GM23338 (cell line): Measurements from ENCODE around the gene CETN1. TPM values are rescaled to one million over a fixed set of nuclear protein-coding genes. Genes with fewer than 3 reads are reported as not detected.

Experiments used
- ATAC-seq: fragments of 200-7000 bp; cut with Tn5 transposase; 3 replicates; pipeline ENCODE4 v1.9.1; 2020
- DNase-seq: peaks from one replicate; pipeline ENCODE4 v3.0.0-alpha.2; 2015; ENCODE audit warnings: low spot score
- H2AFZ ChIP-seq: fragments of 200-600 bp; sonication (generic); 2 replicates; pipeline ENCODE4 v1.8.0; 2016; ENCODE audit warnings: antibody characterized with exemption, mild to moderate bottlenecking, moderate library complexity
- H3F3A ChIP-seq: fragments of 200-600 bp; sonication (generic); replicated peaks from 2 replicates; pipeline ENCODE4 v1.8.0; 2017; ENCODE audit warnings: antibody characterized with exemption, mixed run types, low read depth
- H3K27ac ChIP-seq: fragments of 200-600 bp; sonication (generic); 2 replicates; pipeline ENCODE4 v1.6.1; 2016; ENCODE audit warnings: low read depth
- H3K27me3 ChIP-seq: fragments of 200-600 bp; sonication (generic); 2 replicates; pipeline ENCODE4 v1.8.0; 2016; ENCODE audit warnings: mild to moderate bottlenecking, mixed run types, moderate library complexity; ENCODE audit not compliant: insufficient read depth
- H3K36me3 ChIP-seq: fragments of 200-600 bp; sonication (generic); 2 replicates; pipeline ENCODE4 v1.8.0; 2016; ENCODE audit warnings: mild to moderate bottlenecking; ENCODE audit not compliant: insufficient read depth
- H3K4me1 ChIP-seq: fragments of 200-600 bp; sonication (generic); 2 replicates; pipeline ENCODE4 v1.8.0; 2016; ENCODE audit warnings: mild to moderate bottlenecking, moderate library complexity; ENCODE audit not compliant: insufficient read depth
- H3K4me2 ChIP-seq: fragments of 200-600 bp; sonication (generic); 2 replicates; pipeline ENCODE4 v1.7.1; 2017; ENCODE audit warnings: mixed run types
- H3K4me3 ChIP-seq: fragments of 200-600 bp; sonication (generic); 2 replicates; pipeline ENCODE4 v1.6.1; 2016; ENCODE audit warnings: mixed run types
- H3K79me2 ChIP-seq: fragments of 200-600 bp; sonication (generic); replicated peaks from 2 replicates; pipeline ENCODE4 v1.8.0; 2017; ENCODE audit warnings: mild to moderate bottlenecking; ENCODE audit not compliant: insufficient read depth
- H3K9me2 ChIP-seq: fragments of 200-600 bp; sonication (generic); 2 replicates; pipeline ENCODE4 v1.8.0; 2017; ENCODE audit not compliant: insufficient read depth
- H4K20me1 ChIP-seq: fragments of 200-600 bp; sonication (generic); replicated peaks from 2 replicates; pipeline ENCODE4 v1.8.0; 2017; ENCODE audit warnings: mild to moderate bottlenecking; ENCODE audit not compliant: insufficient read depth
- H3K27ac Mint-ChIP-seq: 2 replicates; pipeline ENCODE4 v1.8.0; 2020; ENCODE audit warnings: inconsistent platforms, mild to moderate bottlenecking, moderate library complexity, mixed read lengths
- H3K27me3 Mint-ChIP-seq: 3 replicates; pipeline ENCODE4 v1.8.0; 2022; ENCODE audit warnings: low read depth, mild to moderate bottlenecking, moderate library complexity, mixed read lengths, inconsistent platforms; ENCODE audit not compliant: insufficient read depth, poor library complexity
- H3K36me3 Mint-ChIP-seq: 3 replicates; pipeline ENCODE4 v1.8.0; 2021; ENCODE audit warnings: low read depth, mild to moderate bottlenecking, inconsistent platforms, moderate library complexity, mixed read lengths
- H3K4me1 Mint-ChIP-seq: 3 replicates; pipeline ENCODE4 v1.8.0; 2020; ENCODE audit warnings: mild to moderate bottlenecking, inconsistent platforms, mixed read lengths
- H3K4me3 Mint-ChIP-seq: 3 replicates; pipeline ENCODE4 v1.8.0; 2021; ENCODE audit warnings: moderate library complexity, mild to moderate bottlenecking, inconsistent platforms, mixed read lengths
- H3K9me3 Mint-ChIP-seq: 3 replicates; pipeline ENCODE4 v1.8.0; 2020; ENCODE audit warnings: moderate library complexity, mild to moderate bottlenecking, inconsistent platforms, mixed read lengths
- CREB1 ChIP-seq: fragments of 250-450 bp; sonication (Bioruptor Pico); IDR thresholded peaks from 2 replicates; pipeline ENCODE4 v1.5.0; 2020; ENCODE audit warnings: low read depth, mild to moderate bottlenecking, moderate library complexity
- CTCF ChIP-seq, 2 experiments: fragments of 200-600 bp in 1 of 2; sonication (generic) in 1 of 2; conservative IDR thresholded peaks; 2 replicates each; pipeline versions ENCODE4 v1.5.1 to v1.6.1; 2016 to 2017; ENCODE audit warnings: antibody characterized with exemption in 2 of 2, low read depth in 2 of 2, mild to moderate bottlenecking in 2 of 2, moderate library complexity in 1 of 2
- ETS1 ChIP-seq: IDR thresholded peaks from 2 replicates; pipeline ENCODE4 v1.6.1; 2016; ENCODE audit warnings: antibody characterized with exemption
- EZH2 ChIP-seq: fragments of 200-600 bp; sonication (generic); IDR thresholded peaks from one replicate; pipeline ENCODE4 v1.8.0; 2017; ENCODE audit warnings: antibody characterized with exemption, mild to moderate bottlenecking, low read depth; ENCODE audit not compliant: unreplicated experiment
- EZH2phosphoT487 ChIP-seq: fragments of 200-600 bp; sonication (generic); IDR thresholded peaks from one replicate; pipeline ENCODE4 v1.8.1; 2018; ENCODE audit warnings: antibody characterized with exemption; ENCODE audit not compliant: unreplicated experiment
- JUNB ChIP-seq: IDR thresholded peaks from one replicate; pipeline ENCODE4 v1.6.1; 2016; ENCODE audit warnings: antibody characterized with exemption; ENCODE audit not compliant: unreplicated experiment
- NANOG ChIP-seq: IDR thresholded peaks from 2 replicates; pipeline ENCODE4 v1.6.1; 2016; ENCODE audit warnings: antibody characterized with exemption, borderline replicate concordance
- POLR2AphosphoS5 ChIP-seq: IDR thresholded peaks from 2 replicates; pipeline ENCODE4 v1.6.1; 2016; ENCODE audit warnings: antibody characterized with exemption, low read depth
- STAT1 ChIP-seq: IDR thresholded peaks from one replicate; pipeline ENCODE4 v1.6.1; 2016; ENCODE audit warnings: antibody characterized with exemption; ENCODE audit not compliant: unreplicated experiment
- ZNF114 ChIP-seq: fragments of 250-450 bp; sonication (Bioruptor Pico); IDR thresholded peaks from 2 replicates; pipeline ENCODE4 v1.5.0; 2020; ENCODE audit warnings: mild to moderate bottlenecking, moderate library complexity
- ZNF331 ChIP-seq: fragments of 250-450 bp; sonication (Bioruptor Pico); IDR thresholded peaks from 2 replicates; pipeline ENCODE4 v1.5.0; 2020; ENCODE audit warnings: low read depth, mild to moderate bottlenecking, moderate library complexity
- ZNF462 ChIP-seq: fragments of 250-450 bp; sonication (Bioruptor Pico); IDR thresholded peaks from 2 replicates; pipeline ENCODE4 v1.5.0; 2020; ENCODE audit warnings: mild to moderate bottlenecking, moderate library complexity
- polyA plus RNA-seq: library from polyadenylated mRNA; unstranded; fragments of >200 nt; fragmentation: Nextera tagmentation; extraction: Ambion mirVana; gene quantifications from 2 replicates; pipeline ENCODE4 v1.2.1, GENCODE V29; 2016
- total RNA-seq: library from RNA; depleted of rRNA; stranded (reverse); fragments of >200 nt; shearing (Covaris generic); gene quantifications from 2 replicates; pipeline ENCODE4 v1.2.3, GENCODE V29; 2014
- TF ChIP-seq, protein P1 (sequence below): IDR thresholded peaks from one replicate; pipeline ENCODE4 v1.6.1; 2018; ENCODE audit warnings: antibody characterized with exemption; ENCODE audit not compliant: unreplicated experiment

Gene CETN1
- total and polyA plus RNA-seq, 2 experiments from 2014 or later: not detected

- Histone ChIP-seq H4K20me1 (no peaks in the 10 kb centered on the region), H3K4me1 (no peaks in the 10 kb centered on the region), H3F3A (no peaks in the 10 kb centered on the region), H3K4me3 (no peak overlapping the region), H2AFZ (peak overlapping the region; percentile 30; the same call in 1 of the 2 replicates), H3K36me3 (no peaks in the 10 kb centered on the region), H3K79me2 (no peaks in the 10 kb centered on the region), H3K27ac (no peak overlapping the region), H3K9me2 (no peaks in the 10 kb centered on the region), H3K27me3 (no peaks in the 10 kb centered on the region), H3K4me2 (no peak overlapping the region)
- Mint-ChIP-seq H3K27ac (no peak overlapping the region), H3K4me3 (no peak overlapping the region), H3K36me3 (no peaks in the 10 kb centered on the region), H3K4me1 (no peaks in the 10 kb centered on the region), H3K9me3 (no peaks in the 10 kb centered on the region), H3K27me3 (peaks cover 2% of the 10 kb centered on the region)
- ATAC-seq: no peak
- no peak for DNase-seq
- TF ChIP-seq CTCF (conservative IDR thresholded peaks at IDR 0.05; ENCODE audit: low read depth in 2 of 2) (no peak), ZNF331 (CRISPR knock-in tag) (no peak), ETS1 (no peak), JUNB (no peak), NANOG (no peak), CREB1 (CRISPR knock-in tag) (no peak), EZH2 (no peak), EZH2phosphoT487 (no peak), ZNF462 (CRISPR knock-in tag) (no peak), POLR2AphosphoS5 (no peak), ZNF114 (no peak), STAT1 (no peak)
- TF ChIP-seq, protein P1, sequence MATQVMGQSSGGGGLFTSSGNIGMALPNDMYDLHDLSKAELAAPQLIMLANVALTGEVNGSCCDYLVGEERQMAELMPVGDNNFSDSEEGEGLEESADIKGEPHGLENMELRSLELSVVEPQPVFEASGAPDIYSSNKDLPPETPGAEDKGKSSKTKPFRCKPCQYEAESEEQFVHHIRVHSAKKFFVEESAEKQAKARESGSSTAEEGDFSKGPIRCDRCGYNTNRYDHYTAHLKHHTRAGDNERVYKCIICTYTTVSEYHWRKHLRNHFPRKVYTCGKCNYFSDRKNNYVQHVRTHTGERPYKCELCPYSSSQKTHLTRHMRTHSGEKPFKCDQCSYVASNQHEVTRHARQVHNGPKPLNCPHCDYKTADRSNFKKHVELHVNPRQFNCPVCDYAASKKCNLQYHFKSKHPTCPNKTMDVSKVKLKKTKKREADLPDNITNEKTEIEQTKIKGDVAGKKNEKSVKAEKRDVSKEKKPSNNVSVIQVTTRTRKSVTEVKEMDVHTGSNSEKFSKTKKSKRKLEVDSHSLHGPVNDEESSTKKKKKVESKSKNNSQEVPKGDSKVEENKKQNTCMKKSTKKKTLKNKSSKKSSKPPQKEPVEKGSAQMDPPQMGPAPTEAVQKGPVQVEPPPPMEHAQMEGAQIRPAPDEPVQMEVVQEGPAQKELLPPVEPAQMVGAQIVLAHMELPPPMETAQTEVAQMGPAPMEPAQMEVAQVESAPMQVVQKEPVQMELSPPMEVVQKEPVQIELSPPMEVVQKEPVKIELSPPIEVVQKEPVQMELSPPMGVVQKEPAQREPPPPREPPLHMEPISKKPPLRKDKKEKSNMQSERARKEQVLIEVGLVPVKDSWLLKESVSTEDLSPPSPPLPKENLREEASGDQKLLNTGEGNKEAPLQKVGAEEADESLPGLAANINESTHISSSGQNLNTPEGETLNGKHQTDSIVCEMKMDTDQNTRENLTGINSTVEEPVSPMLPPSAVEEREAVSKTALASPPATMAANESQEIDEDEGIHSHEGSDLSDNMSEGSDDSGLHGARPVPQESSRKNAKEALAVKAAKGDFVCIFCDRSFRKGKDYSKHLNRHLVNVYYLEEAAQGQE: no peak
These were observed 37.9 kb downstream of the CETN1 start for GRCh38 chr18:617970-618504.
